Trophoblast cell (in vitro differentiated cells and primary cell): Measurements from ENCODE around the gene PRKCB.

Source experiments
- DNase-seq, 2 donors: peaks; one replicate each; pipeline ENCODE4 v3.0.0-alpha.2; 2016
- H2AFZ ChIP-seq: 2 replicates; pipeline ENCODE4 v1.6.1; 2013; ENCODE audit warnings: low read length, moderate library complexity, mild to moderate bottlenecking; ENCODE audit not compliant: insufficient read depth, poor library complexity
- H2AK5ac ChIP-seq: 2 replicates; pipeline ENCODE4 v1.6.1; 2013; ENCODE audit warnings: mild to moderate bottlenecking, low read length
- H2BK120ac ChIP-seq: 2 replicates; pipeline ENCODE4 v1.6.1; 2013; ENCODE audit warnings: low read length, mild to moderate bottlenecking, moderate library complexity; ENCODE audit not compliant: insufficient read depth, poor library complexity
- H2BK12ac ChIP-seq: 2 replicates; pipeline ENCODE4 v1.6.1; 2013; ENCODE audit warnings: mild to moderate bottlenecking, low read length, moderate library complexity
- H2BK5ac ChIP-seq: 2 replicates; pipeline ENCODE4 v1.6.1; 2013; ENCODE audit warnings: low read length, low read depth, moderate library complexity, mild to moderate bottlenecking; ENCODE audit not compliant: poor library complexity
- H3K14ac ChIP-seq: 2 replicates; pipeline ENCODE4 v1.6.1; 2013; ENCODE audit warnings: mild to moderate bottlenecking, low read length
- H3K18ac ChIP-seq: 2 replicates; pipeline ENCODE4 v1.6.1; 2013; ENCODE audit warnings: mild to moderate bottlenecking, low read length
- H3K23ac ChIP-seq: 2 replicates; pipeline ENCODE4 v1.6.1; 2013; ENCODE audit warnings: low read length
- H3K27ac ChIP-seq: 2 replicates; pipeline ENCODE4 v1.5.1; 2013; ENCODE audit warnings: low read depth, mild to moderate bottlenecking, inconsistent platforms, low read length, moderate library complexity
- H3K27me3 ChIP-seq: 2 replicates; pipeline ENCODE4 v1.6.1; 2013; ENCODE audit warnings: inconsistent platforms, mild to moderate bottlenecking, low read length, moderate library complexity; ENCODE audit not compliant: insufficient read depth
- H3K36me3 ChIP-seq, 2 experiments: 1 replicate in 1 of 2; 2 replicates in 1 of 2; pipeline ENCODE4 v1.6.1; 2013; ENCODE audit warnings: low read length in 2 of 2, mild to moderate bottlenecking in 2 of 2, moderate library complexity in 1 of 2; ENCODE audit not compliant: insufficient read depth in 2 of 2, control insufficient read depth in 1 of 2
- H3K4ac ChIP-seq: 2 replicates; pipeline ENCODE4 v1.6.1; 2013; ENCODE audit warnings: low read depth, mild to moderate bottlenecking, low read length, moderate library complexity
- H3K4me1 ChIP-seq, 2 experiments: 1 replicate in 1 of 2; 2 replicates in 1 of 2; pipeline ENCODE4 v1.6.1; 2013; ENCODE audit warnings: low read length in 2 of 2, mild to moderate bottlenecking in 2 of 2, moderate library complexity in 1 of 2; ENCODE audit not compliant: insufficient read depth in 2 of 2, control insufficient read depth in 1 of 2
- H3K4me2 ChIP-seq: 2 replicates; pipeline ENCODE4 v1.6.1; 2013; ENCODE audit warnings: inconsistent platforms, mild to moderate bottlenecking, low read length, moderate library complexity
- H3K4me3 ChIP-seq: 2 replicates; pipeline ENCODE4 v1.5.1; 2013; ENCODE audit warnings: mild to moderate bottlenecking, low read depth, low read length, inconsistent platforms
- H3K79me1 ChIP-seq: one replicate; pipeline ENCODE4 v1.6.1; 2013; ENCODE audit warnings: low read length
- H3K79me2 ChIP-seq: 2 replicates; pipeline ENCODE4 v1.6.1; 2013; ENCODE audit warnings: low read length, mild to moderate bottlenecking; ENCODE audit not compliant: control insufficient read depth, insufficient read depth, poor library complexity
- H3K9ac ChIP-seq: 2 replicates; pipeline ENCODE4 v1.6.1; 2013; ENCODE audit warnings: mild to moderate bottlenecking, low read length
- H3K9me3 ChIP-seq: 2 replicates; pipeline ENCODE4 v1.6.1; 2013; ENCODE audit warnings: low read depth, mild to moderate bottlenecking, control low read depth, inconsistent platforms, low read length; ENCODE audit not compliant: insufficient read depth
- H4K12ac ChIP-seq: 2 replicates; pipeline ENCODE4 v1.6.1; 2013; ENCODE audit warnings: low read depth, mild to moderate bottlenecking, low read length, moderate library complexity
- H4K8ac ChIP-seq: 2 replicates; pipeline ENCODE4 v1.6.1; 2013; ENCODE audit warnings: low read depth, mild to moderate bottlenecking, low read length, moderate library complexity
- H4K91ac ChIP-seq: one replicate; pipeline ENCODE4 v1.6.1; 2013; ENCODE audit warnings: low read depth, mild to moderate bottlenecking, low read length, moderate library complexity
- WGBS: extraction: QIAGEN DNeasy Blood & Tissue Kit; methylation state at CpG from one replicate; pipeline ENCODE4 v1.1.7; 2013; ENCODE audit warnings: missing lambda C conversion rate; ENCODE audit not compliant: insufficient read length, insufficient coverage; ENCODE audit errors: extremely low coverage; 5-methylcytosine and 5-hydroxymethylcytosine counted together

PRKCB gene

GRCh38 chr16:23836078-23836403 lies 258 bp downstream of the PRKCB start:
- Histone ChIP-seq H2BK120ac (no peak overlapping the region), H3K79me2 (no peaks in the 10 kb centered on the region), H2AK5ac (no peak overlapping the region), H3K27me3 (peaks cover 34% of the 10 kb centered on the region), H4K91ac (no peak overlapping the region), H3K27ac (no peak overlapping the region), H3K14ac (no peak overlapping the region), H3K18ac (no peak overlapping the region), H2BK5ac (no peak overlapping the region), H3K4me3 (peak overlapping the region; percentile 41), H3K4me2 (peak overlapping the region; percentile 83), H3K4me1 (peaks cover 0 to 7% of the 10 kb centered on the region in 2 experiments), H3K79me1 (no peaks in the 10 kb centered on the region), H4K12ac (no peak overlapping the region), H3K4ac (no peak overlapping the region), H2BK12ac (no peak overlapping the region), H3K36me3 (no peaks in the 10 kb centered on the region), H4K8ac (no peak overlapping the region), H3K23ac (no peak overlapping the region), H3K9ac (no peak overlapping the region), H3K9me3 (peaks cover 5% of the 10 kb centered on the region), H2AFZ (peak overlapping the region; percentile 38)
- WGBS, result no CpG with 5 or more reads among the region's 45 CpGs
- no peak for DNase-seq

- peaks cover 5% of the 10 kb centered on the region for H3K9me3 ChIP-seq
- H3K4me3 ChIP-seq, result no peak overlapping the region
- no peak overlapping the region for H4K12ac ChIP-seq
- no peak for DNase-seq
- no CpG with 5 or more reads among the region's 63 CpGs for WGBS
- H3K18ac ChIP-seq, result no peak overlapping the region
- no peak overlapping the region for H3K9ac ChIP-seq
- H3K4me1 ChIP-seq, result peaks cover 0 to 7% of the 10 kb centered on the region in 2 experiments
- H2BK5ac ChIP-seq, result no peak overlapping the region
- H3K14ac ChIP-seq, result no peak overlapping the region
- peaks cover 34% of the 10 kb centered on the region for H3K27me3 ChIP-seq
- H3K4me2 ChIP-seq, result peak overlapping the region; percentile 83
- no peak overlapping the region for H4K8ac ChIP-seq
- H3K4ac ChIP-seq, result no peak overlapping the region
- H4K91ac ChIP-seq, result no peak overlapping the region
- no peak overlapping the region for H2BK12ac ChIP-seq
- H3K79me2 ChIP-seq, result no peaks in the 10 kb centered on the region
- H3K27ac ChIP-seq, result no peak overlapping the region
- no peak overlapping the region for H3K23ac ChIP-seq
- no peaks in the 10 kb centered on the region for H3K36me3 ChIP-seq
- H3K79me1 ChIP-seq, result no peaks in the 10 kb centered on the region
- H2BK120ac ChIP-seq, result no peak overlapping the region
- peak overlapping the region; percentile 38 for H2AFZ ChIP-seq
- no peak overlapping the region for H2AK5ac ChIP-seq
These were observed 875 bp downstream of the PRKCB start for GRCh38 chr16:23836404-23837311.

- Histone ChIP-seq H2BK120ac (no peak overlapping the region), H3K4ac (no peak overlapping the region), H3K36me3 (no peaks in the 10 kb centered on the region), H3K4me1 (peaks cover 0 to 7% of the 10 kb centered on the region in 2 experiments), H2BK5ac (no peak overlapping the region), H3K4me2 (no peak overlapping the region), H3K14ac (no peak overlapping the region), H2AFZ (no peak overlapping the region), H3K79me2 (no peaks in the 10 kb centered on the region), H3K23ac (no peak overlapping the region), H3K4me3 (no peak overlapping the region), H3K27ac (no peak overlapping the region), H4K8ac (no peak overlapping the region), H3K79me1 (no peaks in the 10 kb centered on the region), H2AK5ac (no peak overlapping the region), H3K9ac (no peak overlapping the region), H4K91ac (no peak overlapping the region), H4K12ac (no peak overlapping the region), H3K27me3 (peaks cover 34% of the 10 kb centered on the region), H3K18ac (no peak overlapping the region), H2BK12ac (no peak overlapping the region), H3K9me3 (peaks cover 5% of the 10 kb centered on the region)
- WGBS, result no CpG with 5 or more reads among the region's 16 CpGs
- no peak for DNase-seq
These were observed 1.9 kb downstream of the PRKCB start for GRCh38 chr16:23837553-23838308.

- H3K36me3 ChIP-seq, result no peaks in the 10 kb centered on the region
- H4K91ac ChIP-seq, result no peak overlapping the region
- no peaks in the 10 kb centered on the region for H3K79me2 ChIP-seq
- WGBS, result no CpG with 5 or more reads among the region's 9 CpGs
- H3K79me1 ChIP-seq, result no peaks in the 10 kb centered on the region
- no peak overlapping the region for H3K18ac ChIP-seq
- H2AFZ ChIP-seq, result no peak overlapping the region
- H2BK120ac ChIP-seq, result no peak overlapping the region
- no peak overlapping the region for H3K4me3 ChIP-seq
- H4K12ac ChIP-seq, result no peak overlapping the region
- no peak overlapping the region for H3K14ac ChIP-seq
- peaks cover 0 to 7% of the 10 kb centered on the region in 2 experiments for H3K4me1 ChIP-seq
- peaks cover 5% of the 10 kb centered on the region for H3K9me3 ChIP-seq
- no peak overlapping the region for H2BK5ac ChIP-seq
- H4K8ac ChIP-seq, result no peak overlapping the region
- no peak overlapping the region for H3K27ac ChIP-seq
- DNase-seq, result no peak
- peaks cover 34% of the 10 kb centered on the region for H3K27me3 ChIP-seq
- H3K4ac ChIP-seq, result no peak overlapping the region
- H3K4me2 ChIP-seq, result no peak overlapping the region
- no peak overlapping the region for H2AK5ac ChIP-seq
- H3K9ac ChIP-seq, result no peak overlapping the region
- no peak overlapping the region for H3K23ac ChIP-seq
- no peak overlapping the region for H2BK12ac ChIP-seq
These were observed 2.8 kb downstream of the PRKCB start for GRCh38 chr16:23838485-23839142.
